DMS53 treated with DMSO at 0.1 percent for 48 hours (cell line): ENCODE results near the gene SPTBN2.
"Not testable (repeated sequence)": the region's sequence is repeated elsewhere in the genome, so short reads cannot be mapped to it uniquely, and the experiment has no call there.

Experiments
- DNase-seq: peaks from one replicate; lab custom pipeline; 2025; ENCODE audit not compliant: unreplicated experiment; lab: John Stamatoyannopoulos, UW

SPTBN2 gene

DNA sequence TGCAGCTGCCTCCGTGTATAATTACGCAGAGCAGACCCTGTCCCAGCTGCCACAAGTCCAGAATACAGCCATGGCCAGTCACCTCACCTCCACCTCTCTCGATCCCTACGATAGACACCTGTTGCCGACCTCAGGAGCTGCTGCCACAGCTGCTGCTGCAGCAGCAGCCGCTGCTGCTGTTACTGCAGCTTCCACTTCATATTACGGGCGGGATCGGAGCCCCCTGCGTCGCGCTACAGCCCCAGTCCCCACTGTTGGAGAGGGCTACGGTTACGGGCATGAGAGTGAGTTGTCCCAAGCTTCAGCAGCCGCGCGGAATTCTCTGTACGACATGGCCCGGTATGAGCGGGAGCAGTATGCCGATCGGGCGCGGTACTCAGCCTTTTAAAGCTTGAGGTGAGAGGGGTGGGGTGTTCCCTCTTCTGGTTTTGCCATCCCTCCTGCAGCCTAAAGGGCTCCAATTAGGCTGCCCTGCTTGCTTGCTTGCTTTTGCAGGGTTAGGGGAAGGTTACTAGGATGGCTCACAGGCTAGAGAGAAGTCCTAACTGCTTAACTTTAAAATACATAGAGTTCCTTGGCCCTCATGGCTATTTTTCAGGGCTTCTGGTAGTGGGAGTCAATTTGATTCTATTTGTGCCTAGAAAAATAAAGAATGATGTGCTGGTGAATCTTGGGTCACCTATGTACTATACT lies 85.1 kb downstream of the SPTBN2 start:
- no peak for DNase-seq

DNA sequence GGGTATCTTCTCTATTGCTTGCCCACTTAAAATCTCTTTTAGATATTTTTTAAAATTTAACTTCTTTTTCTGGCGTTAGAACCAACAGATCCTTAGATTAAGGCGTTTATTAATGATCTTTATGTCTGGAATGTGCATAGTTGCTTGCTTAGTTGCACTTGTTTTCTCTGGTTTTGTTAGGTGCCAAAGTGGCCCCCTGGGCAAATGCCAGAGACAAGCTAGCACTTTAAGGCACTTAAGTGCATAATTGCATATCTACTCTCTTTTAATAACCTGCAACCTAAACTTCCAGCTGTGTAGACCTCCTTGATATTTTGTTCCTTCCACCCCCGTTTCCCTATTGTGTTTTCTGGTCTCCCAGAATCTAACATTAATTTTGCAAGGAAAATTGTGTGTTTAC lies 87.2 kb downstream of the SPTBN2 start:
- DNase-seq, result no peak

DNA sequence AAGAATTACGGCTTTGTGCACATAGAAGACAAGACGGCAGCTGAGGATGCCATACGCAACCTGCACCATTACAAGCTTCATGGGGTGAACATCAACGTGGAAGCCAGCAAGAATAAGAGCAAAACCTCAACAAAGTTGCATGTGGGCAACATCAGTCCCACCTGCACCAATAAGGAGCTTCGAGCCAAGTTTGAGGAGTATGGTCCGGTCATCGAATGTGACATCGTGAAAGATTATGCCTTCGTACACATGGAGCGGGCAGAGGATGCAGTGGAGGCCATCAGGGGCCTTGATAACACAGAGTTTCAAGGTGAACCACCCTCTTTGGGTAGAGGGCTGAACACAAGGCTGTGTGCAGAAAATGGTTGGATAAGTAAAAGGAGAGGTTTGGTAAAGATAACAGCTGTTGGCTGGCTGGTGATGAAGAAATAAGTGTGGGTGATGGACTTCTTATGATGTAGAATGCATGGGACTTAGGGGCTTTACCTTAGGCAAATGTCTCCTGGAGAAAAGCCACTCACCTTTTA lies 89.1 kb downstream of the SPTBN2 start:
- not testable (repeated sequence) for DNase-seq

DNA sequence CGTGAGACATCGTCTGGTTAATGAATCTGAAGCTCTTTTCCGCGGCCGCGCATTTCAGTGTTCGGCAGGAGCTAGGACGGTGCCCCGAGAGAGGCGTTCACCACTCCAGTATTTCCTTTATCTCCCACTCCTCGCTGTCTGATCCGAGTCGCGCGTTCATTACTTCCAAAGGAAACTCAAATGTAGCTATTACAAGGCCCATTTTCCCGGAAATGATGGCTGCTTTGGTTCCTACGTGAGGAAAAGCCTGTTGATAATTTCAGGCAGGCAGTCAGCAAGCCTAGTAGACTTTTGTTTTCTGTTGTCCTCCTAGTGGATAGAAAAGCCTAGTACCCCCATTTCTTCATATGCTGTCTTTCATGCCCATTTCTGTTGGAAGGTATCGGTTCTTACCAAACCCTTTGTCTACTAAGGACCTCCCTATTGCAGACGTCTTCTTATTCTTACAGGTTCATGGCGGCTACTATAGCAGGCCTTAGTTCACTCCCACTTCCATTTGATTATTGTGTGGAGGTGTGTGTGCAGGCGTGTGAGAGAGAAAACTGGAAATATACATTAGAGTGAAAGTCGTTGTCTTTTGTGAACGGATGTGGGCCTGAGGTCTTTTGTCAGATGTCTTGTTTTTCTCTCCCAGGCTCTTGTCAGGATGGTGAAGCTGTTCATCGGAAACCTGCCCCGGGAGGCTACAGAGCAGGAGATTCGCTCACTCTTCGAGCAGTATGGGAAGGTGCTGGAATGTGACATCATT lies 89.8 kb downstream of the SPTBN2 start:
- DNase-seq, result peak; percentile 48

DNA sequence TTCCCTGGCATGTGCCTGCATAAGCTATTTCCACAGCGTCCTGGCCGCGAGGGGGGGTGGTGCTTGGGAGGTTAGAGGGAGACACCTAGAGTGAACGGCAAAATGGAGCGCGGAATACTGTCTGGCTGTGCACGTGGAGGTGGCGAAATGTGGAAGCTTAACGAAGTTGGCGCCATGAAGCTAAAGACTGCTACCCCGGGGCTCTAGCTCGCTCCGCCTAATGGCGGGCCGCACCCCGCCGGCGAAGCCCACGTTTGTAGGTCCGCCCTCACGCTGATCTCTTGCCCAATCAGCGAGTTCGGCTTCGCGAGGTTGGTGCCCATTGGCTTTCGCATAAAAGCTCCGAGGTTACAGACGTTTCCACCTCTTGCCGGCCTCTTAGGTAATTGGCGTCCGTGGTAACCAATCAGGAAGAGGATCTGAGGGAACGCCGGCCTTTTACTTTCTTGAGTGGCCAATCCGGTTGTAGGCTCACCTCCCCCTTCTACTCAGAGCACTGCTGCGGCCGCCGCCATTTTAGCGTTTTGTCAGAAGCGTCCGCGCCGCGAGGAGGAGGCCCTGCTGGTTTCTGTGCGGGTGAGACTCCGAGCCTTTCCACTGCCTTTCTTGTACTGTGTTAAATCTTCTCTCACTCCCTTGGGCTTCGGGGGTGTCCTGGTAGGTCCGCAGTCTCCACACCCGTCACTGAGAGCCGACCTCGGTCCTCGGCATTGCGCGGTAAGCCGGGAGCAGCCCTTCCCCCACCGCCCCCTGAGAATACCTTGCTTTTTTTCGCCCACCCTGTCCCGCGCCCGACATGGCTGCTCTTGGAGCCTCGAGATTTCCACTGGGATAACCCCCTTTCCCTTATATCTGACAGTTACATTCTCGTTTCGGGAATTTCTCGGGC lies 90.6 kb downstream of the SPTBN2 start, which contains the start of gene RBM4:
Gene RBM4 (plus strand): TSS at position 527 of the 889 bp plus-strand sequence. CDS start 1,009 bp downstream, outside the sequence.
- peak; percentile 100 for DNase-seq

GRCh38 chr11:66637557-66638176 lies 91.3 kb downstream of the SPTBN2 start:
- no peak for DNase-seq

- DNase-seq, result no peak
Measured at GRCh38 chr11:66636411-66636810, 92.6 kb downstream of the SPTBN2 start.
